SK-N-SH (cell line): Measurements from ENCODE around the gene KRTAP1-4. TPM values are rescaled to one million over a fixed set of nuclear protein-coding genes. Genes with fewer than 3 reads are reported as not detected.

Source experiments
- CTCF ChIA-PET: fragments of 300-600, 350-600 bp; formaldehyde crosslinking; extraction: SDS; loops from one replicate; lab custom pipeline; 2021; lab: Yijun Ruan, JAX
- POLR2A ChIA-PET: fragments of 350-600 bp; sonication (Branson Sonifier 250); formaldehyde crosslinking; extraction: SDS; loops from one replicate; lab custom pipeline; 2020; ENCODE audit warnings: antibody characterized with exemption, inconsistent platforms; lab: Yijun Ruan, JAX
- DNase-seq: peaks from one replicate; pipeline ENCODE4 v3.0.0; 2012
- H2AFZ ChIP-seq: fragments of 200-600 bp; sonication (generic); 2 replicates; pipeline ENCODE4 v1.8.1; 2016; ENCODE audit warnings: antibody characterized with exemption, mild to moderate bottlenecking, low read depth
- H3F3A ChIP-seq: fragments of 200-600 bp; sonication (generic); replicated peaks from 2 replicates; pipeline ENCODE3; 2016; ENCODE audit warnings: antibody characterized with exemption, mild to moderate bottlenecking; ENCODE audit not compliant: insufficient read depth
- H3K27ac ChIP-seq, 2 experiments: fragments of 200-500 bp in 1 of 2; fragments of 200-600 bp in 1 of 2; sonication (Bioruptor generic) in 1 of 2; sonication (generic), shearing (Covaris generic) in 1 of 2; 2 replicates each; pipeline versions ENCODE4 v1.5.1 to v1.6.1; 2014 to 2016; ENCODE audit warnings: low read depth in 2 of 2, inconsistent platforms in 1 of 2, low read length in 1 of 2, mild to moderate bottlenecking in 1 of 2, mixed read lengths in 1 of 2
- H3K27me3 ChIP-seq: fragments of 200-600 bp; sonication (generic), shearing (Covaris generic); 2 replicates; pipeline ENCODE4 v1.6.1; 2016; ENCODE audit warnings: mixed run types; ENCODE audit not compliant: insufficient read depth
- H3K36me3 ChIP-seq, 2 experiments: fragments of 200-500 bp in 1 of 2; fragments of 200-600 bp in 1 of 2; sonication (Bioruptor generic) in 1 of 2; sonication (generic) in 1 of 2; replicated peaks in 1 of 2; 2 replicates each; pipeline versions ENCODE3 to v1.5.1; 2014 to 2016; ENCODE audit warnings: low read length in 1 of 2, mild to moderate bottlenecking in 1 of 2; ENCODE audit not compliant: insufficient read depth in 2 of 2, control insufficient read depth in 1 of 2
- H3K4me1 ChIP-seq, 2 experiments: fragments of 200-500 bp in 1 of 2; fragments of 200-600 bp in 1 of 2; sonication (Bioruptor generic) in 1 of 2; sonication (generic), shearing (Covaris generic) in 1 of 2; 2 replicates each; pipeline versions ENCODE4 v1.5.1 to v1.6.1; 2014 to 2016; ENCODE audit warnings: low read depth in 1 of 2, low read length in 1 of 2, mixed run types in 1 of 2; ENCODE audit not compliant: insufficient read depth in 2 of 2, control insufficient read depth in 1 of 2
- H3K4me2 ChIP-seq: fragments of 200-600 bp; sonication (generic), shearing (Covaris generic); 2 replicates; pipeline ENCODE4 v1.6.1; 2017; ENCODE audit warnings: mixed run types
- H3K4me3 ChIP-seq, 2 experiments: fragments of 200-500 bp in 1 of 2; fragments of 200-600 bp in 1 of 2; sonication (Bioruptor generic) in 1 of 2; sonication (generic), shearing (Covaris generic) in 1 of 2; 2 replicates each; pipeline versions ENCODE4 v1.5.1 to v1.8.1; 2014 to 2016; ENCODE audit warnings: low read depth in 2 of 2, inconsistent platforms in 1 of 2, low read length in 1 of 2, mild to moderate bottlenecking in 1 of 2, mixed read lengths in 1 of 2, moderate library complexity in 1 of 2
- H3K79me2 ChIP-seq: fragments of 200-600 bp; sonication (generic); 2 replicates; pipeline ENCODE4 v1.8.1; 2017; ENCODE audit warnings: mild to moderate bottlenecking; ENCODE audit not compliant: insufficient read depth
- H3K9ac ChIP-seq: fragments of 200-600 bp; sonication (generic); 2 replicates; pipeline ENCODE4 v1.6.1; 2017; ENCODE audit warnings: mixed run types
- H3K9me2 ChIP-seq: fragments of 200-600 bp; sonication (generic); 2 replicates; pipeline ENCODE4 v1.6.1; 2017; ENCODE audit warnings: mixed run types
- H3K9me3 ChIP-seq: fragments of 200-600 bp; sonication (generic); 2 replicates; pipeline ENCODE4 v1.6.1; 2017; ENCODE audit warnings: mixed run types, mild to moderate bottlenecking, moderate library complexity
- H4K20me1 ChIP-seq: fragments of 200-600 bp; sonication (generic); 2 replicates; pipeline ENCODE4 v1.6.1; 2017; ENCODE audit warnings: mild to moderate bottlenecking, mixed run types; ENCODE audit not compliant: insufficient read depth
- CHD2 ChIP-seq: fragments of 150-350 bp; IDR thresholded peaks from 2 replicates; pipeline ENCODE4 v1.6.1; 2018; ENCODE audit warnings: low read length; ENCODE audit not compliant: partially characterized antibody
- ELF1 ChIP-seq: IDR thresholded peaks from 2 replicates; pipeline ENCODE4 v1.4.0; 2012
- EZH2phosphoT487 ChIP-seq: fragments of 200-600 bp; sonication (generic); IDR thresholded peaks from 2 replicates; pipeline ENCODE4 v1.6.1; 2017; ENCODE audit warnings: low read depth, mixed run types, mild to moderate bottlenecking, antibody characterized with exemption, moderate library complexity, borderline replicate concordance
- FOSL2 ChIP-seq: IDR thresholded peaks from 2 replicates; pipeline ENCODE4 v1.4.0; 2012; ENCODE audit warnings: low read depth, mild to moderate bottlenecking, moderate library complexity, borderline replicate concordance
- FOXJ3 ChIP-seq: sonication (generic); formaldehyde crosslinking; IDR thresholded peaks from 2 replicates; pipeline ENCODE4 v1.5.1; 2020; ENCODE audit warnings: mild to moderate bottlenecking, missing genetic modification reagents
- FOXM1 ChIP-seq: IDR thresholded peaks from 2 replicates; pipeline ENCODE4 v1.4.0; 2012; ENCODE audit warnings: low read depth, mild to moderate bottlenecking
- MAX ChIP-seq: IDR thresholded peaks from 2 replicates; pipeline ENCODE4 v1.4.0; 2012; ENCODE audit warnings: low read depth
- MEF2A ChIP-seq: IDR thresholded peaks from 2 replicates; pipeline ENCODE4 v1.4.0; 2012; ENCODE audit warnings: low read depth, borderline replicate concordance
- POLR2AphosphoS5 ChIP-seq: IDR thresholded peaks from 2 replicates; pipeline ENCODE4 v1.6.1; 2012; ENCODE audit warnings: low read depth, low read length
- RAD21 ChIP-seq: IDR thresholded peaks from 2 replicates; pipeline ENCODE4 v1.6.1; 2012; ENCODE audit warnings: mild to moderate bottlenecking, low read length
- RXRA ChIP-seq: IDR thresholded peaks from 2 replicates; pipeline ENCODE4 v1.4.0; 2012; ENCODE audit warnings: low read depth, mild to moderate bottlenecking, borderline replicate concordance
- TEAD4 ChIP-seq: IDR thresholded peaks from 2 replicates; pipeline ENCODE4 v1.4.0; 2012; ENCODE audit warnings: mild to moderate bottlenecking, borderline replicate concordance; ENCODE audit not compliant: insufficient read depth
- YY1 ChIP-seq: IDR thresholded peaks from 2 replicates; pipeline ENCODE4 v1.4.0; 2012; ENCODE audit warnings: low read depth, mild to moderate bottlenecking
- WGBS: methylation state at CpG from one replicate; pipeline ENCODE4 v1.1.6; 2017; ENCODE audit warnings: low lambda C conversion rate; 5-methylcytosine and 5-hydroxymethylcytosine counted together
- polyA plus RNA-seq, 3 experiments: library from polyadenylated mRNA; depleted of rRNA; stranded (reverse); fragments of >200 nt; gene quantifications; 2 replicates each; pipeline ENCODE4 v1.2.3, GENCODE V29; 2012
- TF ChIP-seq, protein P1 (sequence below): fragments of 200-600 bp; sonication (generic); IDR thresholded peaks from 2 replicates; pipeline ENCODE4 v1.6.1; 2017; ENCODE audit warnings: antibody characterized with exemption, mild to moderate bottlenecking, moderate library complexity
- TF ChIP-seq, protein P2 (sequence below): IDR thresholded peaks from 2 replicates; pipeline ENCODE4 v1.4.0; 2012; ENCODE audit warnings: low read depth, borderline replicate concordance

KRTAP1-4 gene
- polyA plus RNA-seq, 1 of the 3 experiments (the other 2 are of a cell fraction), result not detected

DNA sequence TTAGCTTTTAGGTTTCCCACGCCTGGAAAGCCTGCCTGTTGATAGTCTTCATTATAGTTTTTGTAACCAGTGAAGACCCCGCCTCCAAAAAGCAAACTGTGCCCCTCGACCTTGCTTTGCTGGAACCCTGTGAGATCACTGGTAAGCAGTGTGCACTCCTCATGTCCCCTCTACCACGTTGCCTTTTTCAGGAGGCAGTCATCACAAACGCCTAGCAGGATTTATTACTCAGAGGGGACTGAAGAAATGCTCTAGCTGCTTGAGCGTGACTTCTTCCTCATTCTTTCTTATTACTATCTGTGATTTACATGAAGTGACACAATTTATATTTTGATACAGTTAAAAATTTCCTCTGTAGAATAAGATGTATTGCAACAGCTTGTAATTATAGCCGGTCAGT lies 14.5 kb downstream of the KRTAP1-4 start:
- POLR2A ChIA-PET, result no interaction called here
- WGBS, result 14% methylated on average over 7 of the region's 7 CpGs
- no peak for DNase-seq

DNA sequence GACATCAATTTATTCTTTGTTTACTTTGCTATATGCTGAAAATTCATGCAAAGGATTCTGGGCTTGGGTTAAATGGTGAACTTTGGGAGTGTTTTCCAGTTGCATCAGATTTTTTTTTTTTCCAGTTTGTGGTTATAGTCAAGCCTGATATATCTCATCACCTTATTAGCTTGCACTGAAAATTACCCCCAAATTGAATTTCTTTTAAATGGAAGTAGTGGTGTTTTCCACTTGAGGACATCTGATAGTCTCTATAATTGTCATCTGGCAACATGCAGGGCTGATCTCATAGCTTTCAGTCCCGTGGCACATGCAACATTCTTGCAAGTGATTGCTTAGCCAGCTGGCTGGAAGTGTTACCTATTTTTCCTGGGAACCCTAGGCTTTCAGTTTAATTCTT lies 16.4 kb downstream of the KRTAP1-4 start:
- CTCF ChIA-PET, result interaction anchor here (0.8 to 1.0 kb wide), 3 partner anchors 67 to 649 kb away, joined by 3 to 4 read pairs (median 3); no protein-coding TSS in a partner anchor
- 0% methylated on average over 1 of the region's 1 CpG for WGBS

More for the DNA sequence above, 14.5 kb downstream of the KRTAP1-4 start:
- no peaks in the 10 kb centered on the region for H3K9me2 ChIP-seq
- no peak overlapping the region for H3K27ac ChIP-seq
- H3K27me3 ChIP-seq, result peaks cover 36% of the 10 kb centered on the region; the same call in 1 of the 2 replicates
- H3K4me1 ChIP-seq, result no peaks in the 10 kb centered on the region
- no peaks in the 10 kb centered on the region for H4K20me1 ChIP-seq
- H2AFZ ChIP-seq, result no peak overlapping the region
- no peak overlapping the region for H3K4me2 ChIP-seq
- H3K36me3 ChIP-seq, result no peaks in the 10 kb centered on the region
- no peaks in the 10 kb centered on the region for H3K79me2 ChIP-seq
- TF ChIP-seq RAD21 (no peak), FOXM1 (no peak), MEF2A (no peak), MAX (no peak), TEAD4 (no peak)
- no peak overlapping the region for H3K4me3 ChIP-seq
- H3K9me3 ChIP-seq, result no peaks in the 10 kb centered on the region
- H3F3A ChIP-seq, result no peaks in the 10 kb centered on the region
- CTCF ChIA-PET, result interaction anchor here (0.6 kb wide), 1 partner anchor 58 kb away, joined by 3 read pairs; no protein-coding TSS in a partner anchor
- no peak overlapping the region for H3K9ac ChIP-seq

DNA sequence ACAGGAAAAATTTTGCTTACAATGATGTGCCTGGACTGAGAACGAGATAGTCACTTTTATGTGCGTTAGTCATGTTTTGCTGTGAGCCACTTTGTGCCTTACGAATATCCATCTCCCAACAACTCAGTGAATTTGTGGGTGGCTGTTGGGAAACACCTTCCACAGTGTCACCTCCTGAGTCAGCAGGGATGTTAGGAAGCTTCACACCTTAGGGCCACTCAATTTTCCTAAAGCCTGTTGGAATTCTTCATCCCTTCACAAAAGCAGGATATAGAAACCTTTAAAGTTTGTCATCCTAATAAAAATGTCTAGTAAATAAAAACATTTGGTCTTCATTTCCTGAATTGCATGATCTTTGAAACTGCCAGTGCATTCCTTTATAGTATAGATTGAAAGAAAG lies 16.8 kb downstream of the KRTAP1-4 start:
- H3K9me2 ChIP-seq, result no peaks in the 10 kb centered on the region
- H4K20me1 ChIP-seq, result no peaks in the 10 kb centered on the region
- no peaks in the 10 kb centered on the region for H3K4me1 ChIP-seq
- no peak overlapping the region for H3K4me3 ChIP-seq
- ChIA-PET POLR2A (no interaction called here), CTCF (no interaction called here)
- 25% methylated on average over 3 of the region's 3 CpGs for WGBS
- TF ChIP-seq FOXM1 (no peak), FOXJ3 (CRISPR knock-in tag) (no peak), CHD2 (no peak), POLR2AphosphoS5 (no peak), ELF1 (no peak), EZH2phosphoT487 (no peak)
- TF ChIP-seq, protein P1, sequence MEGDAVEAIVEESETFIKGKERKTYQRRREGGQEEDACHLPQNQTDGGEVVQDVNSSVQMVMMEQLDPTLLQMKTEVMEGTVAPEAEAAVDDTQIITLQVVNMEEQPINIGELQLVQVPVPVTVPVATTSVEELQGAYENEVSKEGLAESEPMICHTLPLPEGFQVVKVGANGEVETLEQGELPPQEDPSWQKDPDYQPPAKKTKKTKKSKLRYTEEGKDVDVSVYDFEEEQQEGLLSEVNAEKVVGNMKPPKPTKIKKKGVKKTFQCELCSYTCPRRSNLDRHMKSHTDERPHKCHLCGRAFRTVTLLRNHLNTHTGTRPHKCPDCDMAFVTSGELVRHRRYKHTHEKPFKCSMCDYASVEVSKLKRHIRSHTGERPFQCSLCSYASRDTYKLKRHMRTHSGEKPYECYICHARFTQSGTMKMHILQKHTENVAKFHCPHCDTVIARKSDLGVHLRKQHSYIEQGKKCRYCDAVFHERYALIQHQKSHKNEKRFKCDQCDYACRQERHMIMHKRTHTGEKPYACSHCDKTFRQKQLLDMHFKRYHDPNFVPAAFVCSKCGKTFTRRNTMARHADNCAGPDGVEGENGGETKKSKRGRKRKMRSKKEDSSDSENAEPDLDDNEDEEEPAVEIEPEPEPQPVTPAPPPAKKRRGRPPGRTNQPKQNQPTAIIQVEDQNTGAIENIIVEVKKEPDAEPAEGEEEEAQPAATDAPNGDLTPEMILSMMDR, result no peak
- no peaks in the 10 kb centered on the region for H3K79me2 ChIP-seq
- no peaks in the 10 kb centered on the region for H3F3A ChIP-seq
- peaks cover 41% of the 10 kb centered on the region; the same call in 1 of the 2 replicates for H3K27me3 ChIP-seq
- no peak overlapping the region for H3K9ac ChIP-seq
- no peak for DNase-seq
- H2AFZ ChIP-seq, result no peak overlapping the region
- no peaks in the 10 kb centered on the region for H3K9me3 ChIP-seq
- no peaks in the 10 kb centered on the region for H3K36me3 ChIP-seq
- no peak overlapping the region for H3K4me2 ChIP-seq
- H3K27ac ChIP-seq, result no peak overlapping the region

More for the DNA sequence above, 16.4 kb downstream of the KRTAP1-4 start:
- Histone ChIP-seq H4K20me1 (no peaks in the 10 kb centered on the region), H3K4me1 (no peaks in the 10 kb centered on the region), H3K9me2 (no peaks in the 10 kb centered on the region), H3K4me2 (no peak overlapping the region), H3K9me3 (no peaks in the 10 kb centered on the region), H3K4me3 (no peak overlapping the region), H3F3A (no peaks in the 10 kb centered on the region), H2AFZ (no peak overlapping the region), H3K27ac (no peak overlapping the region), H3K36me3 (no peaks in the 10 kb centered on the region), H3K27me3 (peaks cover 38% of the 10 kb centered on the region; the same call in 1 of the 2 replicates), H3K79me2 (no peaks in the 10 kb centered on the region), H3K9ac (no peak overlapping the region)
- no peak for DNase-seq
- POLR2A ChIA-PET, result no interaction called here
- no peak for TF ChIP-seq RXRA
- no peak for TF ChIP-seq YY1
- no peak for TF ChIP-seq POLR2AphosphoS5
- TF ChIP-seq FOSL2, result no peak
- TF ChIP-seq, protein P2, sequence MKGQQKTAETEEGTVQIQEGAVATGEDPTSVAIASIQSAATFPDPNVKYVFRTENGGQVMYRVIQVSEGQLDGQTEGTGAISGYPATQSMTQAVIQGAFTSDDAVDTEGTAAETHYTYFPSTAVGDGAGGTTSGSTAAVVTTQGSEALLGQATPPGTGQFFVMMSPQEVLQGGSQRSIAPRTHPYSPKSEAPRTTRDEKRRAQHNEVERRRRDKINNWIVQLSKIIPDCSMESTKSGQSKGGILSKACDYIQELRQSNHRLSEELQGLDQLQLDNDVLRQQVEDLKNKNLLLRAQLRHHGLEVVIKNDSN, result no peak
- TF ChIP-seq MEF2A, result no peak
- TF ChIP-seq, all 33 proteins: peak for 0
